LoVo (cell line): ENCODE measurements around the gene POFUT1.

Source experiments
- DNase-seq: peaks from one replicate; pipeline ENCODE4 v3.0.0-alpha.2; 2016; ENCODE audit warnings: low spot score

Gene POFUT1

DNA sequence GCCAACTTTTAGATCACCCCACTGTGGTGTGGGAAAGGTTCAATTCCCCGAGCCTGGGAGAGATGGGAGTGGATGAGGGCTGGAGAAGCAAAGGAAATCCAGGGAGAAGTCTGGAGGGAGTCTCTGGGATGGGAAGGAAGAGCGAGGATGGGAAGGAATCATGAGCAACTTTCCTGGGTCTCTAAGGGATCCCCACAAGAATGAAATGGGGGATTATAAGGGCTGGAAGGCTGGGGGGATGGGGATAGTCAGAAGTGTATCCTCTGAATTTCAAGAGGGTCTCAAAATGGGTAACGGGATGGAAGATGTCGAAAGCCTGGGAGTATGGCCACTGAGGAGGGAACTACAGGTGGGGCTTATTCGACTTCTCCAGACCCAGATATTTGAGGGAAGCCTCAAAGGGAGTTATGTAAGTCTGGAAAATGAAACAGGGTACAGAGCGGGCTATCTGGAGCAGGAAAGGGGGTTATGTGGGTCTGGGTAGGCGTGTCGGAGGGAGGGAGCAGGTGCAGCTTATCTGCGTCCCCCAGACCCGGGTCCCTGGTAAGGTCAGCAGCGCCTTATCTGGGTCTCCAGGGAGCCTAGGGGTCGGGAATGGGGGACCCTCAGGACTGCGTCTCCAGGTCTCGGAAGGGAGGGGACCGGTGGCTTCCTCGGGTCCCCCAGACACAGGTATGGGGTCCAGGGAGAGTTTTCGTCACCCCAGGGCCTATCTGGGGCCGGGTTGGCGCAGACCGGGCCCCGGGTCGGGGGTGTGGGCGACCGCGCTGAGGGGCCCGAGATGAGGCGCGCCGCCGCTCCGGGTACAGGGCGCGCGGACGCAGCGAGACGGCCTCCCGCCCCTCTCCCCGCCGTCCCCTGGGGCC is 687 bp upstream of the POFUT1 start:
- DNase-seq, result no peak

DNA sequence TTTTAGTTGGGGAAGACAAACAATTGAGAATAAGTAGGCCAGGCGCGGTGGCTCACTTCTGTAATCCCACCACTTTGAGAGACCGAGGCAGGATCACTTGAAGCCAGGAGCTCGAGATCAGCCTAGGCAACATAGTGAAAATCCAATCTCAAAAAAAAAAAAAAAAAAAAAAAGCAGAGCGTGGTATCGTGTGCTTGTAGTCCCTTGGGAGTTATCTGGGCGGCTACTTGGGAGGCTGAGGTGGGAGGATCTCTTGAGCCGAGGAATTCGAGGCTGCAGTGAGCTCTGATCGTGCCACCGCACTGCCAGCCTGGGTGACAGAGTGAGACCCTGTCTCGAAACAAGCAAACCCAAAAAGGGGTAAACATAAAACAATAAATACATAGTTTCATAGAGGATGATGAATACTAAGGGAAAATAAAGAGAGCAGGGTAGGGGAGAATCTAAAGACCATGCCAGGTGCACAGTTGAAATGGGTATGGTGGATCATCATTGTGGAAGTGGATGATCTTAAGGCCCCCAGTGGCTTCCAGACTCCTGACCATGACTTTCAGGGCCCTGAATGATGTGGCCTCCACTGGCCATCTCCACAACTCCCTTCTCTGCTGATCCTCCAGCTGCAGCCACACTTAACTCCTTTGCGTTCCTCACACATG is 947 bp downstream of the POFUT1 start:
- no peak for DNase-seq

DNA sequence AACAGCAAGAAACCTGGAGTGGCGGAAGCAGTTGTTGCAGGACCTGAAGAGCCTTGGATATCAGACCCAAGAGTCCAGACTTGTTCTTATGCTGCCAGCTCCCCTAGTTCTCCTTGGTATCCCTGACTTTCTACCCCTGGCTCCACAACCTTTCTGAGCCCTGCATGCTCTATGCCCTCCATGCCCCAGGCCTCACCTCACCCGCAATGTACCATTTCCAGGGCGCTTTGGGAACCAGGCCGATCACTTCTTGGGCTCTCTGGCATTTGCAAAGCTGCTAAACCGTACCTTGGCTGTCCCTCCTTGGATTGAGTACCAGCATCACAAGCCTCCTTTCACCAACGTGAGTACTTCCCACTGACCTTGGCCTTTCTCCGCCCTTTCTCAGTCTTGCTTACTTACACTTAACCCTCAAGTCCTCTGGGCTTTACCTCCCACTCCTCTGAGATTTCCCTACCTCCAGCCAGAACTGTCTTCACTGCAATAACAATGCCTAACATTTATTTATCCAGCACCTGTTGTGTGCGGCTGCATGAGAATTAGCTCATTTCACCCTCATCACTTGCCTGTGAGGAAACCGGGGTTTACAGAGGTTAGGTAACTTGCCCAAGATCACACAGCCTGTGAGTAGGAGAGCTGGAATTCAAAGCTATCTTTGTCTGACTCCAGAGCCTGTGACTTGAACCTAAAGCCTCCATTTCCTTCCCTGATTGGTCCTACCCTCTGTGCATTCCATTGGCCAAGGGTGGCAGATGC is 2.3 kb downstream of the POFUT1 start:
- no peak for DNase-seq

DNA sequence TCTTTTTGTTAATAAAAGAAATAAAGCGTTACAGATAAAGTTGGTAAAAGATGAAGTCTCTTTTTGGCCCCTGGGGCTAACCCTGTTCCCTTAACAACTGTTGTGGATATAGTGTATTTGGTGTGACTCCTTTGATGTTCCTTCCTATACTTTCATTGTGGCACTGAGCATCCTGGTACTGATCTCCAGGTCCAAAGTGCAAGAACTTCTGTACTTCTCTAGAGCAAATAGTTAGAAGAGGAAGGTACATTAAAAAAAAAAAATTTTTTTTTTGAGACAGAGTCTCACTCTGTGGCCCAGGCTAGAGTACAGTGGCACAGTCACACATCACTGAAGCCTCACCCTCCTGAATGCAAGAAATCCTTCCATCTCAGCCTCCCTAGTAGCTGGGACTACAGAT is 6.2 kb downstream of the POFUT1 start:
- no peak for DNase-seq

DNA sequence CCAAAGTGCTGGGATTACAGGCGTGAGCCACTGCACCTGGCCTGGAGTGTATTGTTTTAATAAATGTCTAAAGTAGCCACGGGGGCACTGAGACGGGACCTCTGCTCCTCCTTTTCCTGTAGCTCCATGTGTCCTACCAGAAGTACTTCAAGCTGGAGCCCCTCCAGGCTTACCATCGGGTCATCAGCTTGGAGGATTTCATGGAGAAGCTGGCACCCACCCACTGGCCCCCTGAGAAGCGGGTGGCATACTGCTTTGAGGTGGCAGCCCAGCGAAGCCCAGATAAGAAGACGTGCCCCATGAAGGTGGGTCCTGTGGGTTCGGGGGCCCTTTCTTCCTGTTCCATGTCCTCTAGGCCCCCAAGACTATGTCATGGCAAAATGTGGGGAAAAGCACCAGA is 7.5 kb downstream of the POFUT1 start:
- no peak for DNase-seq

DNA sequence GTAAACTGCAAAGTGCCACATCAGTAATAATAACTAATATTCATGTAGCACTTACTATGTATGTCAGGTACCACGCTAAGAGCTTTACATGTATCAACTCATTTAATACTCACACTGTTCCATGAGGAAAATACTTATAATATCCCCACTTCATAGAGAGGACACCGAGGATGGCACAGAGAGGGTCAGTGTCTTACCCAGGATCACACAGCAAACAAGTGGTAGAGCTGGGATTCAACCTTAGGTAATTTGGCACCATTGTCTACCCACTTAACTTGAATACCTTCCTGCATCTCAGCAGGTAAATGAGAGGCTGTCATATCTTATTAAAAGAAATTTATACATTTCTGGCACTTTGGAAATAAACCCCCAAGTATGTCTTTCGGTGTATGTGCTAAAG is 8.0 kb downstream of the POFUT1 start:
- DNase-seq, result no peak

DNA sequence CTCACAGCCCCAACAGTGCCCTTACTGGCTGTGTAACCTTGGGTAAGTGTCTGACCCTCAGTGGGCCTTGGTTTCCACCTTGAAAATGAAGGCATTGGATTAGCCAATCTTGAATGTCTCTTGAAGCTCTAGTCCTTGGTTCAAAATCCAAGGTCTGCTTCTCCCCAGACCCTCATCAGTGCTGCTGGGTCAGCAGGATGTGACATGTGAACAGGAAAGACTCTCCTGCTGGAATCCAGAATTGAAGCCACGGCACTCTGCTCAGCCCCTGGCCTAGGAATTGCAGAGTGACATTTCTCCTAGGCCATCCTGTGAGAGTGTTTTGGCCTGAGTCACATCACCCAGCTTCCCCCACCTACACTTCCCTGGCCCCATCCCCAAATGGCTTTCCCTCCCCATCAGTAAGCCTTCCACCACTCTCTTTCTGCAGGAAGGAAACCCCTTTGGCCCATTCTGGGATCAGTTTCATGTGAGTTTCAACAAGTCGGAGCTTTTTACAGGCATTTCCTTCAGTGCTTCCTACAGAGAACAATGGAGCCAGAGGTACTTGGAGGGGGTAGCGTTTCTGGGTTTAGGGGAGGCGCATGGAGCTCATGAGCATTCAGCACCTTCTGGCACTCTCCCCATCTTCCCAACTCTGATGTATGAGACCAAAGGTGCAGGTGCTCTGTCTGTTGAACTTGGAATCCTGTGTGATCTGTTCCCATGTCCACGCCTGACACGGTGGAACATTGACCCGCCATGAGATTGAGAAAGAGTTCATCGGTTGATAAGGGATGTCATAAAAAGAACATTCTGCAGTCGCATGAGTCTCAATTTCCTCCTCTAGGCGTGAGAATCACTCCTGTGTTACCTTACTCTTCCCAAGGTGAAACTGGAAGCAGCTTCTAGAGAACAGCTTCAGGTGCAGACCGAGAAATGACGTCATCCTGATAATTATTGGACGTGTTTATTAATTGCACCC is 8.8 kb downstream of the POFUT1 start:
- no peak for DNase-seq

DNA sequence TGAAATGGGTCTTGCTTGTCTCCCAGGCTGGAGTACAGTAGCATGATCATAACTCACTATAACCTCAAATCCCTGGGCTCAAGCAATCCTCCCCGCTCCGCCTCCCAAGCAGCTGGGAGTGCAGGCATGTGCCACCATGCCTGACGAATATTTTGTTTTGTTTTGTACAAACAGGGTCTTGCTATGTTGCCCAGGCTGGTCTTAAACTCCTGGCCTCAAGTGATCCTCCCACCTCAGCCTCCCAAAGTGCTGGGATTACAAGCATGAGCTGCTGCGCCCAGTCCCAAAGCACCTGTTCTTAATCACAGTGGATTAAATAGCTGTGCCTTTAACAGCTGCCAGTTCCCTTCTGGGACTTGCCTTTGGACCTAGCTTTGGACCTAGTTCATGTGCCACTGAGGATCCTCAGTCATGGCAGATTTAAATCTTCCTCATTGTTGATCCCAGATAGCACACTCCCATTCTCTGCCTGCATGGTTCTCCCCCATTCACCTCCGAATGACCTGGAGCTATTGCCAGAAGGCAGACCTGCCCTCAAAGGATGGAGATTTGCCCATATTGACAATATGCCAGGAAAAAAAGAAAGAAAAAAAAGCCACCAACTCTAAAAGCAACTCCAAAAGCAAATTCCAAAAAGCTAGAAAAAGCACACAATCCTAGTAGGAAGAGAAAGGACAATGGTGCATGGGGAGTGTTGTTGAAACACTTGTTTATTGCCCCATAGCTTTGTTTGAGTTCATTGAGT is 10.6 kb downstream of the POFUT1 start:
- no peak for DNase-seq

DNA sequence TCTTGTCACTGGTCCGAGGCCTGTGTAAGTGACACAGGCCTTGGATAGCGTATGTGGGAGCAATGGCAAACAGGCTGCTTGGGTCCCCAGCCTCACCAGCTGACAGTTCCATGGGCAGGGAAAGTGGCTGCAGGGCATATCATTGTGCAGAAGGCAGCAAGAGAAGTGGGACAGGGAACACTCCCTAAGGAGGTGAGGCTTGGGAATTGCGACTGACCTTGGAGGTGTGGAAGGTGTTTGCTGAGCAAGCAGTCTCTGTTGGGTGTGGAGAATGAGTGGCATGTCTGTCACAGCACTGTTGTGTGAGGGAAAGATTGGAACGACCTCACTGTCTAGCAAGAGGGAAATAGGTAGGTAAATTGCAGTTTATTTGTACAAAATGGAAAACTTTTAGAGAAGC is 16.8 kb downstream of the POFUT1 start:
- DNase-seq, result no peak

DNA sequence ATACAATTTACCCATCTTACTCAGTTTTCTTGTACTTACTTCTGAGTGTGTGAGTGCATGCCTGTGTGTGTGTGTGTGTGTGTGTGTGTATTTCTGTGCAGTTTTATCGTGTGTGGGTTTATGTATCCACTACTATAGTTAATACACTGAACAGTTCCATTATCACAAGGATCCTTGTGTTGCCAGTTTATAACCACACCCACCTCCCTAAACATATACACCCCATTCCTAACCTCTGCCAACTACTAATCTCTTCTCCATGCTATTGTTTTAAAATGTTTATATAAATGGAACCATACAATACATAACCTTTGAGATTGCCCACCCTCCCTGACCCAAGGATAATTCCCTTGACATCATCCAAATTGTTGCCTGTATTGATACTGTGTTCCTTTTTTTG is 18.7 kb downstream of the POFUT1 start:
- DNase-seq, result no peak

DNA sequence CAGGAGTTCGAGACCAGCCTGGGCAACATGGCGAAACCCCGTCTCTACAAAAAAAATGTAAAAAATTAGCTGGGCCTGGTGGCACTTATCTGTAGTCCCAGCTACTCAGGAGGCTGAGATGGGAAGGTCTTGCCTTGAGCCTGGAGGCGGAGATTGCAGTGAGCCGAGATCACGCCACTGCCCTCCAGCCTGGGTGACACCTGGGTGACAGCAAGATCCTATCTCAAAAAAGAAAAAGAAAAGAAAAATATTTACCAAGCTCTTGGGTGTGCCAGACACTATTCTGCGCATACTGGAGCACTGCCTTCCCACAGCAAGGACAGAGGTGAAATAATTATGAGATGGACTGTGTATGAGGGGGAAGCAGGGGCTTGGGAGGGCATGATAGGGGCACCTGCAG is 19.6 kb downstream of the POFUT1 start:
- DNase-seq, result peak; percentile 32

DNA sequence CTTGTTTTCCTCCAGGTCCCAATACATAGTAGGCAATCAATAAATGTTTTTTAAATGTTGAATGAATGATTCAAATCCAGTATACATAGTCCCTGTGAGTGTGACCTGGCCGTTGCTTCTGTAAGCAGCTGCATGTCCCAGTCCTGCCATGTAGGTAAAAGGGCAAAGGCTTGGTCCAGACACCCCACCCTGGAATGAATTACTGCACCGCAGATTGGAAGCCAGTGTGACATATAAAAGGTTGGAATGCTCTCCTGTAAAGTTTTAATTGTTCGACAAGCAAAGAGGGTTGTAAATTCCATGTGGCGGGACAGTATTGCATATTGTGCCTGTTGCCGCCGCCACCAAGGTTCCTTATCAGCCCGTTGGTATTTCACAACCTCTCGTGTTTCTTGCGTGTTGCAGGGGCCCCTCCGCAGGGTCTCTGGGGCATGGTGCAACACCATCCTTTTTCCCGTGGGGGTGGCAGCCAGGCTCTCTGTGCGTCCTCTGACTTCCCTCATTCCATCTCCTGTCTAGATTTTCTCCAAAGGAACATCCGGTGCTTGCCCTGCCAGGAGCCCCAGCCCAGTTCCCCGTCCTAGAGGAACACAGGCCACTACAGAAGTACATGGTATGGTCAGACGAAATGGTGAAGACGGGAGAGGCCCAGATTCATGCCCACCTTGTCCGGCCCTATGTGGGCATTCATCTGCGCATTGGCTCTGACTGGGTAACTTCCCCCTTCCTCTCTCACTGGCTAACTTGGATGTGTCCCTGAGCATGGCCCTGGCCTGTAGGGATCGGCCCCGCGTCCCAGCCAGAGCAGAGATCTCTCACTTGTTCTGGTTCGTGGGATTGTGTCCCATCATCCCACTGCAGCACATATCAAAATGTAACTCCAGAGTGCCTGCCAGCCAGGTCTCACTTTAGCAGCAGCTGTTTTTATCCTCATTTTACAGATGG is 20.3 kb downstream of the POFUT1 start:
- peak; percentile 95 for DNase-seq

DNA sequence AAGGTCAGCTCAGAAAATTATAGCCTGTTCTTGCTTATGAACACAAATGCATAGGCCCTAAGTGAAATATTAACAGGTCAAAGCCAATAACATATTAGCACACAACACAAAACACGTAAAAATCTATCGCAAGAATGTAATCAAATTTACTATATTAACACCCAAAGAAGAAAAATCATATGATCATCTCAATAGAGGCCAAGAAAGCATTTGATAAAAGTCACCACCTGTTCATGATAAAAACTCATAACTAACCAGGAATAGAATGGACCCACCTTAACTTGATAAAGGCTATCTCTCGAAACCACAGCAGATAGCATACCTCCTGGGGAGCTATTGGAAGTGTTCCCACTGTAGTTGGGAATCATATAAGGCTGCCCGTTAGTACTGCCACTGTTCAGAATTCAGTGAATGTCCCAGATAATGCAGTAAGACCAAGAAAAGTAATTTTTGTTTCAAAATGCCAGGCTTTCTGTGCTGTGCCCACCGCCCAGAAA is 21.6 kb downstream of the POFUT1 start:
- DNase-seq, result peak; percentile 50

DNA sequence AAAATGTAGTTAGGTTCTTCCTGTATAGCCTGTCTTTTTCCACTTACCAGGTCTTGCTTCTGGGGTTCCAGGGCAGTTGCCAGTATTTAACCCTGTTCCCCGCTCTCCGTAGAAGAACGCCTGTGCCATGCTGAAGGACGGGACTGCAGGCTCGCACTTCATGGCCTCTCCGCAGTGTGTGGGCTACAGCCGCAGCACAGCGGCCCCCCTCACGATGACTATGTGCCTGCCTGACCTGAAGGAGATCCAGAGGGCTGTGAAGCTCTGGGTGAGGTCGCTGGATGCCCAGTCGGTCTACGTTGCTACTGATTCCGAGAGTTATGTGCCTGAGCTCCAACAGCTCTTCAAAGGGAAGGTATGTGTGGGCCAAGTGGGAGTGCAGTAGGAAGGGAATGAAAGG is 23.0 kb downstream of the POFUT1 start:
- DNase-seq, result no peak

DNA sequence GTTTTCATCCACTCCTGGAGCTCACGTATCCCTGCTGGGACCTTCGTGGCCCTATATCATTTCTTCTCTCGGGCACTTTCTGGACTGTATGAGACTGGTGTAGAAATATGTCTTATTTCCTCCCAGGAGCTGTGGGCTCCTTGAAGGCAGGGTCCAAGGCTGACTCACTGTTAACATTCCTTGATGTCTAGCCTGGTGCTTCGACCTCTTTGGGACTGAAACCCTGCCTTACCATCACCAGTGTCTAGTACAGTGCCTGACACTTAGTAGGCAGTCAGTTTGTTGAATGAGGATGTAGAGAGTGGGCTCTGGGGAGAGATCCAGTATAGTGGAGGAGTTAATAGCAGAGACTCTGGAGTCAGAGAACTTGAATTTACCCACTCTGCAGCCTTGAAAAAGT is 23.6 kb downstream of the POFUT1 start:
- DNase-seq, result no peak

DNA sequence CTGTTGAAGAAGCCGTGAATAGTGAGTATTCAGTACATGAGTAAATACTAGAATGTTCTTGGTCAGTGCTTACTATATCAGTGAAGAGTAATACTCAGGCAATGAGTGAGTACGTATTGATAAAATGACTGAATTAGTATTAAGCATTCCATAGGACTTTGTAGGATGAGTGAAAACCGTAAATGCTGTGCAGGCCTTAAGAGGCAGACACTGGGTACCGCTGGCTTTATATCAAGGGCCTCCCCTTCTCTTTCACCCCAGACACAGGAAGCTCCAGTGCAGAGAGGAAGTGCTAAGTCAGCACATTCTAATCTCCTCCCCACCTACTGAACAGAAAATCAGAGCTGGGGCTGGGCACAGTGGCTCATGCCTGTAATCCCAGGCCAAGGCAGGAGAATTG is 24.2 kb downstream of the POFUT1 start:
- DNase-seq, result no peak

DNA sequence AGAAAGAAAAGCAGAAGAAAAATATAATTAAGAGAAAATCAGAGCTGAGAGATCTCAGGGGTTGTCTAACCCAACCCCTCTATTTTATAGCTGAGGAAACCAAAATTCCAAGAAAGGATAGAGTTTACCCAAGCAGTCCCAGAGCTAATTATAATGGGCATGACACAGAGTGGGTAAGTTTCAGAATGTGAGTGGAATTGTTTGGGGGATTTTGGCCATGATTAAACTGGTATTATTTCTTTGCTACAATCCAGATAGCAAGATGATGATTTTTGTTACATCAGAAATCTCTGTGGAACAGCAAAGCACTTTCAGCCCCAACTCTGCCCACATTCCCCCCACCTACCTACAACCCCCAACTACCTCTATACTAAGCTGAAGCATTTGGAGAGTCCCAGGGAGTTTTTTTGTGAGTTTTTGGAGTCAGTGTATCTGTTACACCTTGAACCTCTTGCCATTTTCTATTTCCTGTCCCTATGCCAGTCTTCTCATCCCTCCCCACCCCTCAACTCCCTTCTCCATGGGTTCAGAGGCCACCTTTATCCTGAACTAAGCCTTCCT is 24.7 kb downstream of the POFUT1 start:
- DNase-seq, result no peak

DNA sequence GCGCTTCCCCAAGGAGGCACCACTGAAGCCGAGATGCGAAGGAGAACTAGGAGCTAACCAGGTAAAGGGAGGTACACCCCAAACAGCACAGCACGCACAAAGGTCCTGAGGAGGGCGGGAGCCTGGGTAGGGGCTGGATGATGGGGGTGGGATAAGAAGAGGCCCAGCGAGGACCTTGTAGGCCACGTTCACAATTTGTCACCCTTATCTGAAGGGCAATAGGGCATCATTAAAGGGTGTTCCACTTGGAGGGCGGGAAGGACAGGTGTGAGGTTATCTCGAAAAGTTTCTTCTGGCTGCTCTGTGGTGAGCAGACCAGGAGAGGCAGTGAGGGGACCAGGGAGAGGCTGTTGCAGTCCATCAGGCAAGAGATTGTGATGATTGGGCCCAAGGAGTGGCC is 25.6 kb downstream of the POFUT1 start:
- DNase-seq, result no peak

DNA sequence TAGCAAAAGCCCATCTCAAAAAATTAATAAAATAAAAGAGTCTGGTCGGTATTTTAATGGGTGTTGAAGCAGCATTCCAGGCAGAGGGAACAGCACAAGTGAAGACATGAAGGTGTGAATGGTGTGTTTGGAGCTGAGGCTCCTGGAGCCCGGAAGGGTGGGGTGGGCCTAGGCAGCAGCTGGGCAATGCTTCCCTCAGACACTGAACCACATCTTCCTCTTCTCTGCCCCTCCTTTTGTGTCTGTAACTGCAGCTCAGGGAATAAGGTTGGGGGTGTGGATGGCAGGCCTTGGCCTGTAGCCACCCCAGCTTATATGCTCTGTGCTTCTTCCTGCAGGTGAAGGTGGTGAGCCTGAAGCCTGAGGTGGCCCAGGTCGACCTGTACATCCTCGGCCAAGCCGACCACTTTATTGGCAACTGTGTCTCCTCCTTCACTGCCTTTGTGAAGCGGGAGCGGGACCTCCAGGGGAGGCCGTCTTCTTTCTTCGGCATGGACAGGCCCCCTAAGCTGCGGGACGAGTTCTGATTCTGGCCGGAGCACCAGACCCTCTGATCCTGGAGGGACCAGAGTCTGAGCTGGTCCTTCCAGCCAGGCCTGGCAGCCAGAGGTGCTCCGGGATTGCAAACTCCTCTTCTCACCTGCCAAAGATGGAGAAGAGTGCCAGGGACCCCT is 26.6 kb downstream of the POFUT1 start:
- no peak for DNase-seq
